ENCODE measurements around the gene ZNF555. TPM values are rescaled to one million over a fixed set of nuclear protein-coding genes. Genes with fewer than 3 reads are reported as not detected.

Gene ZNF555
- total RNA-seq, 2 experiments from 2014 or later: 1.5 to 1.9 TPM

DNA sequence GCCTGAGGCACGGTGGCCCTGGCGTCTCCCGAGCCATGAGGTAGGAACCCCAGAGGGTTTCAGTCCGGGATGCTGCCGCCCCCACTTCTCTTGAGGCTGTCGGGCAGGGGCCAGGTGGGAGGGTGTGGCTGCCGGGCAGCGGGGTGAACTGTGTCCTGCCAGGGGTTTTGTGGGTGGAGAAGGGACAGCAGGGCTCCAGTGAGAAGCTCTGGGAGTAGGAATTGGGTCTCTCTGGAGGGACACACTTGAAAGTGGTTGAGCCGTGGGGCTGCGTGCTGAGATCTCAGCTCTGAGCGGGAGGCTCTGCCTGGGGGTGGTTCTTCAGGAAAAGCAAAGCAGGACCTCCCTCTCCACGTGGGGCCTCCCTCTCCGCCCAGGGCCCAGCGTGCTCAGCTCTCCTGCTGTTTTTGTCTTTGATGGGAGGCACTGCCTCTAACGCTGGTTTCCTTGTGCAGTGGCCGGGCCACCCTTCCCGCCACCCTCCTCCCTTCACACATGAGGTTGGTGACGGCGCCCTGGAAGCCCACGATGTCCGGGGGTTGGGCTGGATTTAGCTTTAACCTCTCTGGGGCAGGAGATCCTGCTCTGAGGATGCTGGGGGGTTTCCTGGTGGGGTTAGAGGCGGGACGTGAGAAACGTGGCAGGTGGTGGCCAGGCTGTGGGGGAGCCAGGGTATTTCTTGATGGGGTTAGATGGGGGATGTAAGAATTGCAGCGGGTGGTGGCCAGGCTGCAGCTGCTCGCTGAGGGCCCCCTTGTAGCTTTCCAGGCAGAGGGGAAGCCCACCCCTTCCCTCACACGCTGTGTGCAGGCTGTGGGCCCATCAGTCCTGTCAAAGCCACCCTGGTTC, 36.9 kb upstream of the ZNF555 start:
- Mint-ChIP-seq H3K9me3 (no peaks in the 10 kb centered on the region), H3K36me3 (peaks cover 22% of the 10 kb centered on the region), H3K27me3 (no peaks in the 10 kb centered on the region), H3K4me1 (peaks cover 2% of the 10 kb centered on the region), H3K4me3 (no peak overlapping the region), H3K27ac (peak overlapping the region; percentile 25)
- DNase-seq: no peak

DNA sequence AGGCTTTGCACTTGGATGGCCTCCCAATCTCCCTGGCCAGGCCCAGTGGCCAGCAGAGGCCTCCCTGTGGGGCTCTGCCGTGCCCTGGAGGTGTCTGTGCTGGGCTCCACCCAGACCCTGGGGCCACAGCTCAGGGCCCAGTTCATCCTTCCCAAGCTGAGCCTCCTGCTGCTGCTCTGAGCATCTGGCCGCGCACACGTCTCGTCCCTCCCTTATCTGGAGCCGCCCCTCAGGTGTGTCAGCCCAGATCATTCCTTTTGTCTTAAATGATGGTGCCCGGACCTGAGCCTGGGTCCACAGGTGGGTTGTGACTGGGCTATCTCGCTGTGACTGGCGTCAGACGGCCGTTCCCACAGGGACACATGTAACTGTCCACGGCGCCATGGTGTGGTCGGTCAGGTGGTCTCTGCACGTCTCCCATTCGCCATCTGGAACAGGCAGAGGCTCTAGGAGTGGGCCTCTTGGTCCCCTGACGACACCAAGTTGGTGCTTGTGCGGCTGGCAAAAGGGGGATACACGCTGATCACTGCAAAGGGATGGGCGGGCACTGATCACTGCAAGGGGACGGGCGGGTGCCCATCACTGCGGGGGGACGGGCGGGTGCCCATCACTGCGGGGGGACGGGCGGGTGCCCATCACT, 35.9 kb upstream of the ZNF555 start:
- Mint-ChIP-seq H3K27me3 (no peaks in the 10 kb centered on the region), H3K9me3 (no peaks in the 10 kb centered on the region), H3K36me3 (peaks cover 22% of the 10 kb centered on the region), H3K4me1 (peaks cover 2% of the 10 kb centered on the region), H3K27ac (no peak overlapping the region), H3K4me3 (no peak overlapping the region)
- DNase-seq: no peak

DNA sequence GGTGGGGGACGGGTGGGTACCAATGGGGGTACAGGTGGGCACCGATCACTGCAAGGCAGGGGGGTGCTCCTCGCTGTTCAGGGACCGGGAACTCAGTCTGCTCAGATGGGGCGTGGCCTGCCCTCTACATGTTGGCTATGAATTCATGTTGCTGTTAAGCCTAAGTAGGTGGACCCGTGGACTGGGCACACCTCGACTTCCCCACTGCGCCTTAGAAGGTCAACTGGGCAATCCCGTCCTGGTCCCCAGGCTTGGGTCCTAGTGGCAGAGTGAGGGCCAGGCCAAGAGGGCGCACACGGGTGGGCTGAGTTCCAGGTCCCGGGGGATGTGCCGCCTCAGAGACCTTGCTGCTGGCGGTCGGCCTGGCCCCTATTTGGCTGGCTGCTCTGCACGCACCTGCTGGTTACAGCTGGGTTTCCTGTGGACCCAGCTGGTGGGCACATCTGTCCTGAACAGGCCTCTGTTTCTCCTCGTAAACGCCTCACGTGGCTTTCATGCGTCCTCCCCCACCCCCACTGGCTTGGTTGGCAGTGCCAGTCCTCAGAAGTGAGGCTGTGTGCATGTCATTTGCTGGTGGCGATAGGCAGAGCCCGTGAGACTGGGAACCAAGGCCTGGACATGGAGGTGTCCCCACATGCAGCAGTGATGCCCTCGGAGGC, 35.2 kb upstream of the ZNF555 start:
- no peaks in the 10 kb centered on the region for H3K27me3 Mint-ChIP-seq
- peaks cover 2% of the 10 kb centered on the region for H3K4me1 Mint-ChIP-seq
- H3K27ac Mint-ChIP-seq: no peak overlapping the region
- peaks cover 22% of the 10 kb centered on the region for H3K36me3 Mint-ChIP-seq
- no peaks in the 10 kb centered on the region for H3K9me3 Mint-ChIP-seq
- no peak overlapping the region for H3K4me3 Mint-ChIP-seq
- no peak for DNase-seq

DNA sequence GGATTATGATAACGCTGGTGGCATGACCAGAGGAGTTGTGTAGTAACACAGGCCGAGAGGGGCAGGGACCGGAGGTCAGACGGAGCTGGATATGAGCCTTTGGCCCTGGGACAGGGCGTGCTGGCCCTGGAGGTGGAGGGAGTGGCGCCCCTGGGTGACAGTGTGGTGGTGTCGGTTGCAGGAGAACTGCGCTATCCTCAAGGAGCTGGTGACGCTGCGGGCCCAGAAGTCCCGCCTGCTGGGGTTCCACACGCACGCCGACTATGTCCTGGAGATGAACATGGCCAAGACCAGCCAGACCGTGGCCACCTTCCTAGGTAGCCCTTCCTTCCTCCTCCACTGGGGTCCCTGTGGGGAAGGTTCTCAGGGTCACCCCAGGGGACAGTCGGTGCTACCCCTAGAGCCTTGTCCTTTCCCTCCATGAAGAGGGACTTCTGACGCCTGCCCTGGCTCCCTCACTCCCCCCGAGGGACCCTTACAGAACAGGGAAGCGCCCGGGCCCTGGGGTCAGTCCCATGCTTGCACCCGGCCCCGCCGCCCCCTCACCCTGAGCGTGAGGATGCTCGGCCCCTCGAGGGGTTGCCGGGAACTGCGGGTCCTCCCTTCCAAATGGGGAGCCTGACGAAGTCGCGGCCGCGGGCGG, 34.4 kb upstream of the ZNF555 start:
- peaks cover 21% of the 10 kb centered on the region for H3K36me3 Mint-ChIP-seq
- no peak overlapping the region for H3K4me3 Mint-ChIP-seq
- peaks cover 2% of the 10 kb centered on the region for H3K4me1 Mint-ChIP-seq
- H3K27me3 Mint-ChIP-seq: no peaks in the 10 kb centered on the region
- no peak overlapping the region for H3K27ac Mint-ChIP-seq
- no peak for DNase-seq
- no peaks in the 10 kb centered on the region for H3K9me3 Mint-ChIP-seq

DNA sequence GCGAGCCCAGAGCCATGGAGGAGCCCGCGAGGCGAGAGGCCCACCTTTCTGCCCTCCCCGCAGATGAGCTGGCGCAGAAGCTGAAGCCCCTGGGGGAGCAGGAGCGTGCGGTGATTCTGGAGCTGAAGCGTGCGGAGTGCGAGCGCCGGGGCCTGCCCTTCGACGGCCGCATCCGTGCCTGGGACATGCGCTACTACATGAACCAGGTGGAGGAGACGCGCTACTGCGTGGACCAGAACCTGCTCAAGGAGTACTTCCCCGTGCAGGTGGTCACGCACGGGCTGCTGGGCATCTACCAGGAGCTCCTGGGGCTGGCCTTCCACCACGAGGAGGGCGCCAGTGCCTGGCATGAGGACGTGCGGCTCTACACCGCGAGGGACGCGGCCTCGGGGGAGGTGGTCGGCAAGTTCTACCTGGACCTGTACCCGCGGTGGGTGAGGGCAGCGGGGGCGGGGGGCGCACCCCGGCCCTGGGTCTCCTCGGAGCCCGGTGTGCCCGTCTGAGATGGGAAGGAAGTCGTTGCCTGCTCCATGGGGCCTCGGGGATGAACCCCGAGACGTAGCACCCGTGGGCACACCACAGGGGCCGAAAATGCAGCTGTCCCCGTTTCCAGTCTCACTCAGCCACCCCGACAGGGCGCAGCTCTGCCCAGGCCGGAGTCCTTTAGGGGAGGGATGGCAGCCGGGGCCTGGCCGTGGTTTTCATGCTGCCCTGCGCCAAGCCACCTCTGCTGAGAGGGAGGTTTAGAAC, 33.7 kb upstream of the ZNF555 start:
- no peak overlapping the region for H3K27ac Mint-ChIP-seq
- peaks cover 18% of the 10 kb centered on the region for H3K36me3 Mint-ChIP-seq
- H3K27me3 Mint-ChIP-seq: no peaks in the 10 kb centered on the region
- no peak overlapping the region for H3K4me3 Mint-ChIP-seq
- no peaks in the 10 kb centered on the region for H3K9me3 Mint-ChIP-seq
- DNase-seq: no peak
- peaks cover 2% of the 10 kb centered on the region for H3K4me1 Mint-ChIP-seq

DNA sequence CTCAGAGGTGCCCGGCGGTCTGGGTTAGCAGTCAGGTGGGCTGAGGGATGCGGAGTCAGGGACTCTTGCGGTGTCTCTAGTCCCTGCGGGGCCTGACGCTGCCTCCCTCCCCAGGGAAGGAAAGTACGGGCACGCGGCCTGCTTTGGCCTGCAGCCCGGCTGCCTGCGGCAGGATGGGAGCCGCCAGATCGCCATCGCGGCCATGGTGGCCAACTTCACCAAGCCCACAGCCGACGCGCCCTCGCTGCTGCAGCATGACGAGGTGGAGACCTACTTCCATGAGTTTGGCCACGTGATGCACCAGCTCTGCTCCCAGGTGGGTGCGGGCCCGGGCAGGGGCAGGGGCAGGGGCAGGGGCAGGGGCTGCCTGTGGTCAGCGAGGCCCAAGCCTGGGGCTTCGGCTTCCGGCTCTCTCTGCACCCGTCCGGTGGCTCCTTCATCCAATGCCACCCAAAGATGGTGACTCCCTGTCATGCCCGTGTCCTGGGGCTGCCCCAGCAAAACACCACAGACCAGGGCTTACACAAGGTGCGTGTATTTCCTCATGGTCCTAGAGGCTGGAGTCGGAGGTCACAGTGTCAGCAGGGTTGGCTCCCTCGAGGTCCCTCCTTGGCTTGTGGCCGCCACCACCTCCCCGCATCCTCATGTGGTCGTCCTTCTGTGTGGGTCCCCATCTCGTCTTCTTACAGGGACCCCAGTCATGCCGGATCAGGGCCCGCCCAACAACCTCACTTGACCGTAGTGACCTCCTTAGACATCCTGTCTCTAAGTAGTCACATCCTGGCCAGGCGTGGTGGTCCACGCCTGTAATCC, 32.9 kb upstream of the ZNF555 start:
- Mint-ChIP-seq H3K4me1 (peaks cover 2% of the 10 kb centered on the region), H3K9me3 (no peaks in the 10 kb centered on the region), H3K27ac (no peak overlapping the region), H3K36me3 (peaks cover 15% of the 10 kb centered on the region), H3K27me3 (no peaks in the 10 kb centered on the region), H3K4me3 (no peak overlapping the region)
- DNase-seq: no peak

DNA sequence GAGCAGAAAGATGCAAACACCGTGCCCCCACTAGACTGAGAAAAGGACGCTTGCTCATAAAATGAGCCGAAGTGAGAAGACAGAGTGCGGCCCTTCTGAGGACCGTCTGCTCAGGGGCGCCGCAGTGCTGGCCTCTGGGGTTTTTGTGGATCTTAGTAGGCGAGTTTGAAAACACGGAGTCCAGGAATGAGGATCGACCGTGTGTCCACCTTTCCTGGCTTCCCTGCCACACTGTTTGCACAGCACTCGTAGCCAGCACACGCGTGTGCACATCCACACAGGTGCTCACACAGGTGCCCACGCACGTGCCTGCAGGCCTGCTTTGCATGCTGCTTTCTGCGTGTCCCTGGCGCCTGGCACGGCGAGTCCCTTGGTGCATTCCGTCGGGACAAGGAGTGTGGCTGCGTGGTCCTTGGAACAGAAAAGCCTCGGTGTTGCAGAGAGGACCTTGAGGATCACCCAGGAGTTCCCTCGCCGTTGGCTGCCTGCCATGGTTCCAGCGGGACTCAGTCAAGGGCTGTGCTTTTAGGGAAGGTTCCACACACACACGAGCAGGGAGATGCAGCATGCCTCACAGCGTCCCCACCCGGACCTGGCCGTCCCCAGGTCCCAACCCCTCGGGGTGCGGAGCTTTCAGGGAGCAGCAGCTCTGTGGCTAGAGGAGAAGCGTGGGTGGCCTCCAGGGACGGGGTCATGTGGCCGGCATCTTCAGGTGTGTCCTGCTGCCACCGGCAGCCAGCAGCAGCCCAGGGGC, 31.7 kb upstream of the ZNF555 start:
- H3K4me1 Mint-ChIP-seq: no peaks in the 10 kb centered on the region

DNA sequence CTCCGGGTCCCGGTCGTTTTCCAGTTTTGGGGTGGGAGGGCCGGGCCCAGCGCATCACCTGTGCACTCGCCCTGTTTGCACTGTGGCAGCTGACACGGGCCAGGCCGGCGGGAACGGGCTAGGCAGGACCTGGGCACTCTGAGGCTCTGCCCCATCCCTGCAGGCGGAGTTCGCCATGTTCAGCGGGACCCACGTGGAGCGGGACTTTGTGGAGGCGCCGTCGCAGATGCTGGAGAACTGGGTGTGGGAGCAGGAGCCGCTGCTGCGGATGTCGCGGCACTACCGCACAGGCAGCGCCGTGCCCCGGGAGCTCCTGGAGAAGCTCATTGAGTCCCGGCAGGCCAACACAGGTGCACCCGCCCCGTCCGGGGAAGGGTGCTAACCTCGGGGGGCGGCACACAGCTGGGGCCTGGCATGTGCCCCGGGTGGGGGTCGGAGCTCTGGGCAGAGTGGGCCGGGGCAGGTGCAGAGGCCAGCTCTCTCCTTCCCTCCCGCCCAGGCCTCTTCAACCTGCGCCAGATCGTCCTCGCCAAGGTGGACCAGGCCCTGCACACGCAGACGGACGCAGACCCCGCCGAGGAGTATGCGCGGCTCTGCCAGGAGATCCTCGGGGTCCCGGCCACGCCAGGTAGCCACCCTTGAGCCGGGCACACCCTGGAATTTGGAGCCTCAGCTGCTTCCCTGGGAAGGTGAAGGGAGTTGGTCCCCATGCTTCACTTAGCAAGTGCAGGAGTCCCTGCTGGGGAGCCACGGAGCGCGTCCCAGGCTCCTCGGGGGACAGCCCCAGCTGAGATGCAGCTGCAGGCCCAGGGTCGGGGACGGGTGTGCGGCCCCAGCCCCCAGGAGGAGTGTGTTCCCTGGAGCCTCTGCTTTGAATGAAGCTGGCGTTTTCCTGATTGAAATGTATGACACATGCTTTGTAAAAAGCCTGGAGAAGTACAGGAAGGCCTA, 30.9 kb upstream of the ZNF555 start:
- Mint-ChIP-seq H3K27ac (no peak overlapping the region), H3K4me1 (no peaks in the 10 kb centered on the region), H3K36me3 (peaks cover 12% of the 10 kb centered on the region), H3K4me3 (no peak overlapping the region), H3K27me3 (no peaks in the 10 kb centered on the region), H3K9me3 (no peaks in the 10 kb centered on the region)
- DNase-seq: no peak

More for the DNA sequence above, 31.7 kb upstream of the ZNF555 start:
- Mint-ChIP-seq H3K36me3 (peaks cover 14% of the 10 kb centered on the region), H3K27me3 (no peaks in the 10 kb centered on the region), H3K9me3 (no peaks in the 10 kb centered on the region), H3K27ac (no peak overlapping the region), H3K4me3 (no peak overlapping the region)
- DNase-seq: no peak

DNA sequence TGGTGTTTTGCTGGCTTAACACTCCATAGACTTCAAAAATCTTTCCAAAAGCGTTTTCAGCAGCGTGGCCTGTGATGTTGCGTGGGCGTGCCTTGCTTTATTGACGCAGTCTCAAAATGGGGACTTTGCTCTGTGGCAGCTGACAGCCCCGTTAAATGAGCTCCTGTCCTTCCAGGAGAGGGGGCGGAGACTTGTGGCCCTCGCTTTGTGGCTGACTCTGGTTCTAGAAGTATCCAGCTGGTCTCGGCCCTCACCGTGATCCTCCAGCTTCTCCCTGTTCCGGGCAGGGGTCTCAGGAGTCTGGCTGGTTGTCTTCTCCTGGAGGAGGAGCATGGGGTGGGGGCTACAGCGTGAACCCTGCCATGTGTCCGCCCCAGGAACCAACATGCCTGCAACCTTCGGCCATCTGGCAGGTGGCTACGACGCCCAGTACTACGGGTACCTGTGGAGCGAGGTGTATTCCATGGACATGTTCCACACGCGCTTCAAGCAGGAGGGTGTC, 30.0 kb upstream of the ZNF555 start:
- no peaks in the 10 kb centered on the region for H3K9me3 Mint-ChIP-seq
- H3K36me3 Mint-ChIP-seq: peaks cover 10% of the 10 kb centered on the region
- DNase-seq: no peak
- no peaks in the 10 kb centered on the region for H3K4me1 Mint-ChIP-seq
- H3K27me3 Mint-ChIP-seq: no peaks in the 10 kb centered on the region
- no peak overlapping the region for H3K27ac Mint-ChIP-seq
- H3K4me3 Mint-ChIP-seq: no peak overlapping the region

DNA sequence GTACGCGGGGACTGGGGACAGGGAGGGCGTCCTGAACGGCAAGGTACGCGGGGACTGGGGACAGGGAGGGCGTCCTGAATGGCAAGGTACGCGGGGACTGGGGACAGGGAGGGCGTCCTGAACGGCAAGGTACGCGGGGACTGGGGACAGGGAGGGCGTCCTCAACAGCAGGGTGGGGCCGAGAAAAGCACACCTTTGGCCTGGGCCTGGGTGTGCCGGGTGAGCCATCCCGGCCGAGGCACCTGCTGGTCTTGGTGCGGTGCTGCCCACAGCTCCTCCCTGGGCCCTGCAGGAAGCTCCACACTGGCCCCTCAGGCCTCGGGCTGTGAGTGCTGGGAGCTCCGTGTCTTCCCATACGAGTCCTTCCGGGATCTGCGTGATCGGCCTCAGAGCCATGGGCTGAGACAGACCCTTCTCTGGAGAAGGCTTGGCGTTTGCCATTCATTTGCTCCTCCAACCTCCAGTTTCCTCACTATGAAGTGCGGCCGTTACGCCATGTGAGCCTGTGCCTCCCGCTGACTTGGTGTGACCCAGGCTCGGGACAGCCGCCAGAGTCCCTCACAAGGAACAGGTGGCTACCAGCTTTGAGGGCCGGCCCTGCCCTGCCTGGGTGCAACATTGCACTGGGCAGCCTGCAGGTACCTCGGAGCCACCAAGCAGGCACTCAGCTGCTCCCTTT, 29.4 kb upstream of the ZNF555 start:
- Mint-ChIP-seq H3K4me1 (no peaks in the 10 kb centered on the region), H3K36me3 (peaks cover 10% of the 10 kb centered on the region), H3K9me3 (no peaks in the 10 kb centered on the region), H3K27me3 (no peaks in the 10 kb centered on the region), H3K4me3 (no peak overlapping the region), H3K27ac (no peak overlapping the region)
- DNase-seq: no peak

DNA sequence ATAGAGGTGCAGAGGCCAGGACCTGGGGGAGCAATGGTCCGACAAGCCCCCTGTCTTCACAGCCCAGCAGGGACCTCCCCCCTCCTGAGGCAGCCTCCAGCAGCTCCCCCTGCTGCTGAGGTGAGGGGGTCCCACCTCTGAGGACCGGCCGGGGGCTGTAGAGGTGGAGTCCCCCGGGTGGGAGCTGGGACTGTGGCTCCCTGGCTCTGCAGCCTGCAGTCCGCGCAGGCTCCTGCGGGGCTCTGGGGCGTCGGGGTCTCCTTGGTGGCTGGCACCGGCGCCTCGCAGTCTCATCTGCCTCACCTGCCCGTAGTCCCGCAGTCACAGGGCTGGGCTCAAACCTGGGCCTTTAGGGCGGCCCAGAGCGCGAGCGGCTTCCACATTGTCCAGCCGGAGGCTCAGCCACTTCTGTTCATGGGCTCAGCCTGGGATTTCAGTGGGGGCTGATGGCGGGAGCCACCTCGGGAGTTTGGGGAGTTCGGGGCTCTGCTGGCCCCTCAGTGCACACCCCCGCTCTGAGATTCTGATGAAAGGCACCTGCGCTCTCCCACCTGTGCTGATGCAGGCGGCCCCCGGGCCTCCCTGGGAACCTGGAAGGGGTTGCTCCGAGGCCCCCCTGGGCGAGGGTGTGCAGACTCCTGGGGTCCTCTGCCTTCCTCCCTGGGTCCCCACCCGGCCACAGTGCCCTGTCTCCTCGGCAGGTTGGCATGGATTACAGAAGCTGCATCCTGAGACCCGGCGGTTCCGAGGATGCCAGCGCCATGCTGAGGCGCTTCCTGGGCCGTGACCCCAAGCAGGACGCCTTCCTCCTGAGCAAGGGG, 28.7 kb upstream of the ZNF555 start:
- Mint-ChIP-seq H3K27ac (no peak overlapping the region), H3K4me3 (no peak overlapping the region), H3K9me3 (no peaks in the 10 kb centered on the region), H3K27me3 (no peaks in the 10 kb centered on the region), H3K4me1 (peaks cover 2% of the 10 kb centered on the region), H3K36me3 (peaks cover 10% of the 10 kb centered on the region)
- no peak for DNase-seq
